Measurements from ENCODE around the gene SRP9. TPM values are rescaled to one million over a fixed set of nuclear protein-coding genes. Genes with fewer than 3 reads are reported as not detected.

The SRP9 gene
- total and polyA plus RNA-seq, 2 experiments from 2014 or later: 360 to 414 TPM

- Histone ChIP-seq H3K27me3 (no peaks in the 10 kb centered on the region), H3K4me3 (no peak overlapping the region), H3K4me2 (peak overlapping the region; percentile 97), H3K4me1 (ENCODE audit: insufficient read depth) (peaks cover 38% of the 10 kb centered on the region), H3K36me3 (replicated peaks; ENCODE audit: insufficient read depth, low read depth) (no peaks in the 10 kb centered on the region), H3K9me2 (replicated peaks; ENCODE audit: insufficient read depth) (no peaks in the 10 kb centered on the region), H2AFZ (no peak overlapping the region), H3K27ac (no peak overlapping the region), H3K9me3 (ENCODE audit: low read depth) (no peaks in the 10 kb centered on the region), H3K79me2 (peaks cover 49% of the 10 kb centered on the region), H4K20me1 (ENCODE audit: insufficient read depth, poor library complexity, severe bottlenecking) (no peaks in the 10 kb centered on the region)
- TF ChIP-seq EZH2phosphoT487 (IDR thresholded peaks at IDR 0.05; ENCODE audit: low read depth, severe bottlenecking, unreplicated experiment): no peak
- peak; percentile 35 for TF ChIP-seq CTCF (IDR thresholded peaks at IDR 0.05; ENCODE audit: poor library complexity)
- TF ChIP-seq EZH2 (IDR thresholded peaks at IDR 0.05; ENCODE audit: borderline replicate concordance): no peak
- WGBS (ENCODE audit: low lambda C conversion rate, missing lambda C conversion rate): 71% methylated on average over 10 of the region's 10 CpGs
- DNase-seq (ENCODE audit: low spot score): no peak
These were observed 34.2 kb downstream of the SRP9 start for GRCh38 chr1:225811622-225812487.

GRCh38 chr1:225812488-225813213 lies 35.0 kb downstream of the SRP9 start:
- peak overlapping the region; percentile 54 for H3K27ac ChIP-seq
- 91% methylated on average over 8 of the region's 8 CpGs for WGBS (ENCODE audit: low lambda C conversion rate, missing lambda C conversion rate)
- H3K36me3 ChIP-seq (replicated peaks; ENCODE audit: insufficient read depth, low read depth): no peaks in the 10 kb centered on the region
- no peaks in the 10 kb centered on the region for H3K9me2 ChIP-seq (replicated peaks; ENCODE audit: insufficient read depth)
- H2AFZ ChIP-seq: no peak overlapping the region
- DNase-seq (ENCODE audit: low spot score): no peak
- H3K27me3 ChIP-seq: no peaks in the 10 kb centered on the region
- no peaks in the 10 kb centered on the region for H4K20me1 ChIP-seq (ENCODE audit: insufficient read depth, poor library complexity, severe bottlenecking)
- H3K9me3 ChIP-seq (ENCODE audit: low read depth): no peaks in the 10 kb centered on the region
- peak overlapping the region; percentile 38 for H3K4me2 ChIP-seq
- no peak overlapping the region for H3K4me3 ChIP-seq
- H3K79me2 ChIP-seq: peaks cover 56% of the 10 kb centered on the region
- H3K4me1 ChIP-seq (ENCODE audit: insufficient read depth): peaks cover 45% of the 10 kb centered on the region
- TF ChIP-seq CTCF (IDR thresholded peaks at IDR 0.05; ENCODE audit: poor library complexity) (no peak), EZH2phosphoT487 (IDR thresholded peaks at IDR 0.05; ENCODE audit: low read depth, severe bottlenecking, unreplicated experiment) (no peak), EZH2 (IDR thresholded peaks at IDR 0.05; ENCODE audit: borderline replicate concordance) (no peak)

GRCh38 chr1:225813214-225813964 lies 35.8 kb downstream of the SRP9 start:
- peak; percentile 75 for DNase-seq (ENCODE audit: low spot score)
- H3K4me2 ChIP-seq: peak overlapping the region; percentile 38

More at GRCh38 chr1:225813214-225813964, 35.8 kb downstream of the SRP9 start:
- H3K36me3 ChIP-seq (replicated peaks; ENCODE audit: insufficient read depth, low read depth): no peaks in the 10 kb centered on the region
- H3K9me3 ChIP-seq (ENCODE audit: low read depth): no peaks in the 10 kb centered on the region
- H3K9me2 ChIP-seq (replicated peaks; ENCODE audit: insufficient read depth): no peaks in the 10 kb centered on the region
- no peak overlapping the region for H2AFZ ChIP-seq
- 43% methylated on average over 10 of the region's 10 CpGs for WGBS (ENCODE audit: low lambda C conversion rate, missing lambda C conversion rate)
- H3K4me3 ChIP-seq: no peak overlapping the region
- H4K20me1 ChIP-seq (ENCODE audit: insufficient read depth, poor library complexity, severe bottlenecking): no peaks in the 10 kb centered on the region
- TF ChIP-seq EZH2 (IDR thresholded peaks at IDR 0.05; ENCODE audit: borderline replicate concordance) (no peak), EZH2phosphoT487 (IDR thresholded peaks at IDR 0.05; ENCODE audit: low read depth, severe bottlenecking, unreplicated experiment) (no peak)
- H3K4me1 ChIP-seq (ENCODE audit: insufficient read depth): peaks cover 48% of the 10 kb centered on the region
- H3K27me3 ChIP-seq: no peaks in the 10 kb centered on the region
- H3K79me2 ChIP-seq: peaks cover 63% of the 10 kb centered on the region
- H3K27ac ChIP-seq: peak overlapping the region; percentile 56
